ENCODE measurements around the gene OSBPL10.
"Not testable (repeated sequence)": the region's sequence is repeated elsewhere in the genome, so short reads cannot be mapped to it uniquely, and the experiment has no call there.

OSBPL10 gene

GRCh38 chr3:31699309-31699953 lies 281.6 kb downstream of the OSBPL10 start:
- DNase-seq (ENCODE audit: low spot score), result no peak

GRCh38 chr3:31696815-31697548 lies 284.1 kb downstream of the OSBPL10 start:
- no peak for DNase-seq (ENCODE audit: low spot score)

- no peak for DNase-seq (ENCODE audit: low spot score)
These were observed 285.1 kb downstream of the OSBPL10 start for GRCh38 chr3:31696009-31696297.

GRCh38 chr3:31695280-31696008 lies 285.6 kb downstream of the OSBPL10 start:
- DNase-seq (ENCODE audit: low spot score), result no peak

DNA sequence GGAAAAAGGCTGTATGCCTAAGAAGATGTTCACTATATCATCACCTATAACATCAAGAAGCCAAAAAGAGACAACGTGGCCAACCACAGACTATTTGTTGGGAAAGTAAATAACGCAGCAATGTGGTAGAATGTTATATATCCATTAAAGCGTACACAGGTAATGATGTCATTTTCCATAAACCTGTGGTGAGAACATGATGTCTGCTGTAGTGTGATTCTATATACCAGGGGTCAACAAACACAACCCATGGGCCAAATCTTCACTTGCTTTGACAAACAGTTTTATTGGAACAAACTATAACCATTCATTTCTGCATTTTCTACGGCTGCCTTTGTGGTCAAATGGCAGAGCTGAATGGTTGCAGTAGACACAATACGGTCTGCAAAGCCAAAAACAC lies 287.7 kb downstream of the OSBPL10 start:
- no peak for DNase-seq (ENCODE audit: low spot score)

DNA sequence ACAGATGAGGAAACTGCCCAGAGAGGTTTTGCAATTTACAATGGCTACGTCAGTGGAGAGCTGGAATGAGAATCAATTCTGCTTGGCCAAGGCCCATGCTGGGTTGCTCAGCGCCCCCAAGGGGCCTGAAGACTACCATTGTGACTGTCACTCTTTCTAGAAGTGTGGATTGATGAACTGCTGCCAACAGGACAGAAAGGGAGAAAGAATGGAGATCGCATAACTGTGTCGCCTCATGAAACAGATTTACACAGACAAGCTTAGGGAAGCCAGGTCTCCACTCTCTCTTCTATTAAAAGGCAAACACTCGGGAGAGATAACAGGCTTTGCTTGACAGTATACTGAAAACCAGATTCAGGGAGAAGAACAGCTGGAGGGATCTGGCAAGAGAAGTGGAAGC lies 288.3 kb downstream of the OSBPL10 start:
- DNase-seq (ENCODE audit: low spot score), result no peak

DNA sequence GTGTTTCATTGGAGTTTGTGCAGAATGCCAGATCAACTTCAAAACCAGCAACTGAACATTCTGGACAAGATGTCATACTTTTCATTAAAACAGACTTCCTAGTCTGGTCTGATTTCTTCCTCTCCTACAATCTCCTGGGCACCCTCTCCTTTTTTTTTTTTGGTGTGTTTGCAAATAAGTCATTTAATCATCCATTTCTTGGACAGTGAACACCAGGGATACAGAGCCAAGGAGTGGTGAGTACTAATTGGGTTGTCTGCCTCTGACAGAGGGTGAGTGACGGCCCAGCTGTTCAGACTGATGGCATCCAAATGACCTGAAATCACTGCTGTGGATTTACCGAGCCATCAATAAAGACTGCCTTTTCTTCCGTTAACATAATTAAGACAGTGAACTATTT lies 290.3 kb downstream of the OSBPL10 start:
- DNase-seq (ENCODE audit: low spot score), result no peak

- DNase-seq (ENCODE audit: low spot score), result not testable (repeated sequence)
These were observed 291.5 kb downstream of the OSBPL10 start for GRCh38 chr3:31689523-31689922.

- no peak for DNase-seq (ENCODE audit: low spot score)
These were observed 292.1 kb downstream of the OSBPL10 start for GRCh38 chr3:31688984-31689383.

- DNase-seq (ENCODE audit: low spot score), result no peak
These were observed 293.9 kb downstream of the OSBPL10 start for GRCh38 chr3:31687020-31687802.

DNA sequence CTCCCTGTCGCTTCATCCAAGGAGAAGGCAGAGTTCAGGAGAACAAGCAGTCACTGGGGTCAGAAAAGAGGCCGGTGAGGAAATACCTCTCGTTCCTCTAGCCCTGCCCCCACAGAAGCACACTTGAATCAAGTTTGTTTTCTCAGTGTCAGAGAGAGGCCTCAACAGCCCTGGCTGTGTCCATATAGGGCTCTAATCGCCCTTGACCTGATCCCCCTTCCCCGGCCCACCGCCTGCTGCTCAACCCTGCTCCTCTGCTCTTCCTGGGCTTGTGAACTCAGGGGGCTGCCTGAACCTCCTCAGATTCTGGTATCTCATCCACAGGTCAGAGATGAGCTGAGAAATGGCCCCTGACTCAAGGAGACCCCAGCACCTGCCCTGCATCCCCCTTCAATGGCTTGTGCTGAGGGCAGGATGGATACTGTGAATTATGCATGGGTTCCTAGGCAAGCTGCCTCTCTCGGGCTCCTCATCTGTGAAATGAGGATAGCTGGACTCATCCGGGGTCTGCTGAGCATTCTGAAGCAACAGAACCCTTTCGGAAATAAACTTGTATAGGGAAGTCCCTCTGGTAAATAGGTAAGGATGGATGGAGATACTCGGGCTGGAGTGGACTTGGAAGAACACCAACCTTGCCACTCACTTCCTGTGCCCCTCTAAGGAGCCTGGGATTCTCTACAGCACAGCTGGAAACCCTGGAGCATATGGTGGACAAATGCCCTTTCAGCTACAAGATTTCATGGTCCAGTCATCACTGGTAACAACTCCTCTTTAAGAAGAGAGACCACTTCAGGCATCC lies 300.8 kb downstream of the OSBPL10 start:
- no peak for DNase-seq (ENCODE audit: low spot score)

GRCh38 chr3:31676556-31676955 lies 304.5 kb downstream of the OSBPL10 start:
- no peak for DNase-seq (ENCODE audit: low spot score)

GRCh38 chr3:31673950-31674349 lies 307.1 kb downstream of the OSBPL10 start:
- no peak for DNase-seq (ENCODE audit: low spot score)

DNA sequence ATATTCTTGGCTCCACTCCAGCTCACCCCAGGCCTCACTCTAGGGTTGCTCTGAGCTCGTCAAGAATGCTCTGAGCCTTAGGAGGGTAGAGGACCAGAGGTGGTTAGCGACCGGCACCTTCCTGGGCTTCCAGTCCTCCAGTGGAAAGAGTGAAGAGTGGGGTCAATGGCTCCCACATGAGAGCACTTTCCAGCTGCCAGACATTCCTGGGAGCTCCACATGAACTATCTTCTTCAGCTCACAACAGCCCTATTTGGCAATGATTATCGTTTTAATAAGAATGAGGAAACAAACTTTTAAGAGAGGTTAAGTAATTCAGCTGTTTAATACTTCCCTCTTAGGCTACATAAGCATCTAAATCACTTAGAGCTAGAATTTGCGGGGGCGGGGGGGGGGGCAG lies 309.1 kb downstream of the OSBPL10 start:
- DNase-seq (ENCODE audit: low spot score), result no peak

DNA sequence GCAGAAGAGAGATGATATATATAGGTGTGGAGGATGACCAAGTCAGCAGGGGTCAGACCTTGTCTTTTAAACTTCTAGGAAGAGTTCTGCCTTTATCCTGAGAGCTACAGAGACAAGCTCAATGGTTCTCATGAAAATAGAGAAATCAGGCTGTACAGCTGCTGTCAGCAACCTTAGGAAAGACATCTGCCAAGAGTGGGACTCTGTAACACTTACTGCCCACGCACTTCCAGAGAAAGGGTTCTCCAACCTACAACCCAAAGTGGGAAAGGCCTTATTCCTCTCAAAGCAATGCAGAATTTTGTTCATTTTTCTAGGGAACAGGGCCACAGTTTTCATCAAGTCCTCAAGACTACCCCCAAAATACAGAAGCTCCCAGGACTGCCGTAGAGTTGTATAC lies 309.6 kb downstream of the OSBPL10 start:
- DNase-seq (ENCODE audit: low spot score), result no peak

DNA sequence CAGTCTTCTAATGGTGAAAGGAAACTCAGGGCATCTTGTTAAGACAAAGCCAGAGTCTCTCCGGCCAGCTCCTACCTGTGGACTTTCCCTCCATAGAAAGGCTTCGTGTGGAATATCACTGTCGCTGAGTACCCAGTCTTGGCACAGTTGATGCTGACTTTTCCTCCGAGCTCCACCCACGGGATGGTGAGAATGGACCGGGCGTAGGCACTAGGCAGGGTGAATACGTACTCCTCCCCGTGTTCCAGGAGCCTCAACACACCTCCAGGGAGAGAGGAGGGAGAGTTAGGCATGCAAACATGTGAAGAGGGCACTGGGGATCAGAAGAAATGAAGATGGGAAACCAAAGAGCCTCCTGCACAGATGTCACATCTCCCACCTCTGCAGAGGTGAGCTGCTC lies 310.3 kb downstream of the OSBPL10 start:
- no peak for DNase-seq (ENCODE audit: low spot score)

DNA sequence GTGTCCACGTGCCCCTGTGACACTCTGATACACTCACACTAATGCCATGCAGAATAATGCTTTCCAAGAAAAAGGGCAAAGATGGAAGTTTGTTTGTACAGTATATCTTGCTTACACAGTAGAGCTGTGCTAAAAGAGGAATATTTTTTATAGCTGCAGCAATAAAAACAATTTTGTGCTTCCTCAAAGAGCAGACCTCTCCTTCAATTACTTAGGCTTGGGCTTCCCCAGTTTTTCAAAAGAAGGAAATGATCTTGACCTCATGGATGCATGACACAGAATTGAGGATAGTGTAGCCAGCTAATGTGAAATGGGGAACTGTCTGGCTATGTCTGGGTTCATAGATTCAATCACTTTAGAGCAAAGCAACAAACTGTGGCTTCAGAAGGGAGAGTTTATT lies 310.9 kb downstream of the OSBPL10 start:
- no peak for DNase-seq (ENCODE audit: low spot score)

GRCh38 chr3:31668242-31668641 lies 312.8 kb downstream of the OSBPL10 start:
- DNase-seq (ENCODE audit: low spot score), result no peak

GRCh38 chr3:31667582-31667981 lies 313.5 kb downstream of the OSBPL10 start:
- no peak for DNase-seq (ENCODE audit: low spot score)

DNA sequence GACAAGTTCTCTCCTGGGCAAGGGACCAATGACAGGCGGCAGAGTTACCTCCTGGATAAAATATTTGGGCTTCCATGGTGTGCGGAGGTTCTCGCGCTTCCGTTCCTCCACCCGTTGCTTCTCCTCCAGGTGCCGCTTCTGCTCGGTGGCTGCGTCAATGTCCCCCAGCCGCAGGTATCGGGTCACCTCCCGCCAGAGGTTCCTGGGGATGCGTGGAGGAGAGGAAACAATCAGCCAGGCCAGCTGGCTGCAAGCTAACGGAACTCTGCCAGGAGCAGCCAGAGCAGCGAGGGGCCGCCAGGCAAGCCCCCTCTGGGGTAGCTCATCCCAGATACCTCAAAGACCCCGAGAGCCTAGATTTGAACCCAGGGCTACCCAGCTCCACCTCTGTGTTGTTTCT lies 317.0 kb downstream of the OSBPL10 start:
- DNase-seq (ENCODE audit: low spot score), result no peak

DNA sequence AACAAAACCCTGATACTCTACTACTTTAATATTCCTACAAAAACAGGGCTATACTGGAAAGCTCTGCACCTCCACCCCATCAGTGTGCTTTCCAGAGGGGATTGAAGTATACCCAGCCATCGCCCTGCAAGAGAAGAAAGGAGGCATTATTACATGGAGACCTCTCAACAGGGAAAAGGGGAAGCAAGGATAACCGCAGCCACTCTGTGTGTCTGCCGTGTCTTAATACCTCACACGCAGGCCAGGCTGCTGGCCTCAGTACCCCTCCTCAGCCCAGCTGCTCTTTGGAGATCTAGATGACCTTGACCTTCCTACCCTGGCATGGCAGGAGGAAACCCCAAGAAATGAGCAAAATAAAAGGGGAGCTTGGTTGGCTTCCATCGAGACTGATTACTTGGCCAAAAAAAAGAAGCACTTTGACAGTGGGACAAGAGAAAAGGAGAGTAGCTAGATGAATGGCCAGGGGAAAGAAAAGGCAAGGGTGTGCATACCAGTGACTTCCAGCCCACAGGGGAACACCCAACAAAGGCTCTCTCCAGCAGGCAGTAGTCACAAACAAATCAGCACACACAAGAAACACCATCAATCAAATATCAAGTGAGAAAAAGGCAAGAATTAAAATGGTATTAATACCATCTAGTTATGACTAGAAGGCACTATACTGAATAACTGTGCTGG lies 318.9 kb downstream of the OSBPL10 start:
- no peak for DNase-seq (ENCODE audit: low spot score)
